ENCODE results near the gene PLEKHA4. TPM values are rescaled to one million over a fixed set of nuclear protein-coding genes. Genes with fewer than 3 reads are reported as not detected.
"Not testable (repeated sequence)": the region's sequence is repeated elsewhere in the genome, so short reads cannot be mapped to it uniquely, and the experiment has no call there.

PLEKHA4 gene
- total RNA-seq, 1 donor from 2014 or later = 237 TPM

GRCh38 chr19:48852292-48852691 is 16.1 kb downstream of the PLEKHA4 start:
- Histone ChIP-seq H3K27me3 (no peaks in the 10 kb centered on the region), H3K9me3 (no peaks in the 10 kb centered on the region), H3K27ac (no peak overlapping the region), H3K4me1 (no peaks in the 10 kb centered on the region), H3K4me3 (no peak overlapping the region), H3K36me3 (peaks cover 5 to 6% of the 10 kb centered on the region in 2 donors)
- no peak for DNase-seq (ENCODE audit: low spot score in 2 of 2)
- TF ChIP-seq CTCF (IDR thresholded peaks at IDR 0.05) = no peak
- intact Hi-C loops (cut with DNase I) = no loop called here

- H3K27me3 ChIP-seq; intact Hi-C loops (cut with DNase I); H3K27ac ChIP-seq; DNase-seq (ENCODE audit: low spot score in 2 of 2); H3K9me3 ChIP-seq; H3K4me1 ChIP-seq; H3K4me3 ChIP-seq: not testable (repeated sequence)
- H3K36me3 ChIP-seq = peaks cover 7 to 23% of the 10 kb centered on the region in 2 donors
Measured at GRCh38 chr19:48846659-48847058, 21.8 kb downstream of the PLEKHA4 start.

GRCh38 chr19:48845384-48845783 is 23.0 kb downstream of the PLEKHA4 start:
- Histone ChIP-seq H3K27me3 (no peaks in the 10 kb centered on the region), H3K27ac (no peak overlapping the region), H3K4me3 (no peak overlapping the region), H3K9me3 (no peaks in the 10 kb centered on the region), H3K36me3 (peaks cover 7 to 23% of the 10 kb centered on the region in 2 donors), H3K4me1 (no peaks in the 10 kb centered on the region)
- intact Hi-C loops (cut with DNase I) = no loop called here
- TF ChIP-seq CTCF (IDR thresholded peaks at IDR 0.05) = no peak
- no peak for DNase-seq (ENCODE audit: low spot score in 2 of 2)

- intact Hi-C loops (cut with DNase I) = no loop called here
- Histone ChIP-seq H3K9me3 (no peaks in the 10 kb centered on the region), H3K4me3 (no peak overlapping the region), H3K27ac (no peak overlapping the region), H3K4me1 (no peaks in the 10 kb centered on the region), H3K36me3 (peaks cover 7 to 23% of the 10 kb centered on the region in 2 donors), H3K27me3 (no peaks in the 10 kb centered on the region)
- no peak for TF ChIP-seq CTCF (IDR thresholded peaks at IDR 0.05)
- DNase-seq (ENCODE audit: low spot score in 2 of 2) = no peak
Measured at GRCh38 chr19:48844472-48844871, 23.9 kb downstream of the PLEKHA4 start.

GRCh38 chr19:48842789-48843162 is 25.6 kb downstream of the PLEKHA4 start:
- peaks cover 6 to 22% of the 10 kb centered on the region in 2 donors for H3K36me3 ChIP-seq
- H3K4me3 ChIP-seq = no peak overlapping the region
- H3K27me3 ChIP-seq = no peaks in the 10 kb centered on the region
- DNase-seq (ENCODE audit: low spot score in 2 of 2) = peak in 1 of 2 donors; percentile 69
- intact Hi-C loops (cut with DNase I) = loop anchor here (1.0 kb wide), 1 partner anchor 54 kb away; no protein-coding TSS in a partner anchor
- no peak overlapping the region for H3K27ac ChIP-seq
- no peaks in the 10 kb centered on the region for H3K9me3 ChIP-seq
- H3K4me1 ChIP-seq = no peaks in the 10 kb centered on the region
- TF ChIP-seq CTCF (IDR thresholded peaks at IDR 0.05) = peak; percentile 56 to 87 (median 72)

GRCh38 chr19:48841571-48841970 is 26.8 kb downstream of the PLEKHA4 start:
- Histone ChIP-seq H3K27me3 (no peaks in the 10 kb centered on the region), H3K4me1 (peaks cover 0 to 3% of the 10 kb centered on the region in 2 donors), H3K36me3 (peaks cover 0 to 12% of the 10 kb centered on the region in 2 donors), H3K27ac (no peak overlapping the region), H3K9me3 (no peaks in the 10 kb centered on the region), H3K4me3 (no peak overlapping the region)
- no peak for TF ChIP-seq CTCF (IDR thresholded peaks at IDR 0.05)
- intact Hi-C loops (cut with DNase I) = no loop called here
- DNase-seq (ENCODE audit: low spot score in 2 of 2) = no peak

All from ascending aorta (tissue), 2 donors.